Endothelial cell of umbilical vein (primary cell): Measurements from ENCODE around the gene LCMT1. TPM values are rescaled to one million over a fixed set of nuclear protein-coding genes. Genes with fewer than 3 reads are reported as not detected.
"Not testable (repeated sequence)": the region's sequence is repeated elsewhere in the genome, so short reads cannot be mapped to it uniquely, and the experiment has no call there.

ENCODE experiments used
- BruUV-seq: library from RNA; stranded (reverse); fragments of 400-500 nt; replicated peaks from 2 replicates; lab custom pipeline; 2021; lab: Mats Ljungman, UMichigan
- CTCF ChIA-PET: fragments of 300-600, 350-600 bp; sonication (Branson Sonifier 250); formaldehyde crosslinking; loops from one replicate; lab custom pipeline; 2021; ENCODE audit warnings: antibody characterized with exemption, inconsistent platforms; lab: Charles Lee
- POLR2A ChIA-PET: fragments of 300-600, 350-600 bp; sonication (Branson Sonifier 250); formaldehyde crosslinking; loops from one replicate; lab custom pipeline; 2021; ENCODE audit warnings: antibody characterized with exemption, inconsistent platforms; lab: Charles Lee
- DNase-seq: peaks from one replicate; pipeline ENCODE4 v3.0.0-alpha.2; 2011; ENCODE audit warnings: low read depth, low spot score
- FAIRE-seq: peaks from 2 replicates; lab custom pipeline; 2011; peaks lifted over from hg19 to GRCh38; lab: Jason Lieb, UNC
- H2AFZ ChIP-seq: 2 replicates; pipeline ENCODE4 v1.6.0; 2012; ENCODE audit warnings: low read depth, low read length, control low read depth, inconsistent platforms
- H3K27ac ChIP-seq: 2 replicates; pipeline ENCODE4 v1.5.1; 2011; ENCODE audit warnings: low read depth, mild to moderate bottlenecking, control low read depth, low read length, moderate library complexity; ENCODE audit not compliant: insufficient read depth
- H3K27me3 ChIP-seq, 2 experiments: 2 replicates each; pipeline versions ENCODE4 v1.6.0 to v1.6.1; 2011; ENCODE audit warnings: low read length in 2 of 2, mixed read lengths in 1 of 2; ENCODE audit not compliant: control insufficient read depth in 2 of 2, insufficient read depth in 2 of 2
- H3K36me3 ChIP-seq, 2 experiments: 2 replicates in 1 of 2; 3 replicates in 1 of 2; pipeline ENCODE4 v1.5.1; 2011; ENCODE audit warnings: low read length in 2 of 2, mild to moderate bottlenecking in 1 of 2, moderate library complexity in 1 of 2; ENCODE audit not compliant: control insufficient read depth in 2 of 2, insufficient read depth in 2 of 2; ENCODE audit errors: extremely low read depth in 1 of 2
- H3K4me1 ChIP-seq: 3 replicates; pipeline ENCODE4 v1.5.1; 2011; ENCODE audit warnings: mild to moderate bottlenecking, low read length; ENCODE audit not compliant: control insufficient read depth, insufficient read depth; ENCODE audit errors: extremely low read depth
- H3K4me2 ChIP-seq: 2 replicates; pipeline ENCODE4 v1.6.1; 2011; ENCODE audit warnings: low read length, control low read depth, mixed read lengths; ENCODE audit not compliant: insufficient read depth
- H3K4me3 ChIP-seq, 3 experiments: fragments of 200-600 bp in 1 of 3; sonication (generic), shearing (Covaris generic) in 1 of 3; replicated peaks in 1 of 3; 2 replicates each; pipeline ENCODE4 v1.5.1; 2011 to 2016; ENCODE audit warnings: control low read depth in 3 of 3, low read length in 3 of 3, mild to moderate bottlenecking in 2 of 3, inconsistent platforms in 1 of 3, low read depth in 1 of 3, moderate library complexity in 1 of 3; ENCODE audit not compliant: insufficient read depth in 1 of 3
- H3K79me2 ChIP-seq: 2 replicates; pipeline ENCODE4 v1.6.0; 2012; ENCODE audit warnings: low read length, inconsistent platforms; ENCODE audit not compliant: control insufficient read depth, insufficient read depth
- H3K9ac ChIP-seq: replicated peaks from 2 replicates; pipeline ENCODE3; 2011; ENCODE audit warnings: low read length, control low read depth; ENCODE audit not compliant: insufficient read depth; ENCODE audit errors: extremely low read depth
- H3K9me1 ChIP-seq: replicated peaks from 3 replicates; pipeline ENCODE4 v1.6.0; 2011; ENCODE audit warnings: mild to moderate bottlenecking, low read length; ENCODE audit not compliant: control insufficient read depth, insufficient read depth; ENCODE audit errors: extremely low read depth
- H3K9me3 ChIP-seq: replicated peaks from 2 replicates; pipeline ENCODE4 v1.5.1; 2012; ENCODE audit warnings: low read length, inconsistent platforms; ENCODE audit not compliant: control insufficient read depth, insufficient read depth
- H4K20me1 ChIP-seq: replicated peaks from 2 replicates; pipeline ENCODE3; 2011; ENCODE audit warnings: mild to moderate bottlenecking, low read length; ENCODE audit not compliant: control insufficient read depth, insufficient read depth; ENCODE audit errors: extremely low read depth
- MYC ChIP-seq: IDR thresholded peaks from one replicate; pipeline ENCODE4 v1.6.1; 2011; ENCODE audit warnings: mild to moderate bottlenecking, low read depth, low read length
- dilution Hi-C: fragments of 300-500 bp; cut with MboI; formaldehyde crosslinking; loops from one replicate; pipeline ENCODE4 v1.15.0; 2019; ENCODE audit warnings: low sequenced_read_pairs; ENCODE audit not compliant: extremely low pct_ligation_motif_present
- intact Hi-C: fragments of 100-400 bp; cut with micrococcal nuclease; formaldehyde crosslinking; loops from one replicate; pipeline ENCODE4 v1.10.0; 2022
- polyA plus RNA-seq, 4 experiments: library from polyadenylated mRNA; depleted of rRNA in 3 of 4; stranded (reverse) in 3 of 4; unstranded in 1 of 4; fragments of >200 nt; gene quantifications; 2 replicates each; pipeline versions ENCODE4 v1.2.1 to v1.2.3, GENCODE V29; 2011 to 2012; ENCODE audit warnings: missing spikeins in 1 of 4
- total RNA-seq: library from RNA; stranded (reverse); gene quantifications from 2 replicates; pipeline ENCODE4 v1.2.3, GENCODE V29; 2021

LCMT1 gene
- total and polyA plus RNA-seq, 2 donors (not counting 3 experiments of a cell fraction or from before 2014, with no cell fraction given): 23.5 to 36.2 TPM

DNA sequence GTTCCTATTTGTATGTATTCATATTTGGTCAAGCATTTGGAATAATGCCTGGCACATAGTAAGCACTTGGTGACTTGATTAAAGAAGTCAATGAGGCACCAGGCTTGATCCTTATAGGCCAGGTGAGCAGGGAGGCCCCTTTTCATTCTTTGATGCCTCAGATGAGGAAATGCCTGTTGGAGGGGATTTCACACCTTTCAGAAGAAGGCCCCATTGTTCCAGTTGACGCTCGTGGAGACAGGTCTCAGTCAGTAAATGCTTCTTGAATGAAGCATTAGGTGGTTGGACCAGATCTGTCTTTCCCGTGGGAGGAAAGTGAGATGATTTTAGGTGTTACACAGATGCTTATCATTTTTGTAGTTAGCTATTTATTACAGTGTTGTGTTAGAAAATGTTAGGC, 13.0 kb downstream of the LCMT1 start:
- Histone ChIP-seq H2AFZ (no peak overlapping the region), H3K79me2 (peaks cover 2% of the 10 kb centered on the region), H3K9ac (no peak overlapping the region), H3K9me3 (no peaks in the 10 kb centered on the region), H4K20me1 (no peaks in the 10 kb centered on the region), H3K4me3 (no peak overlapping the region), H3K27ac (no peak overlapping the region), H3K9me1 (no peaks in the 10 kb centered on the region), H3K36me3 (peaks cover 2 to 3% of the 10 kb centered on the region in 2 experiments), H3K4me1 (no peaks in the 10 kb centered on the region), H3K4me2 (no peak overlapping the region), H3K27me3 (no peaks in the 10 kb centered on the region)
- POLR2A ChIA-PET: no interaction called here
- intact Hi-C loops (no loop called here), dilution Hi-C loops (no loop called here)
- FAIRE-seq (no peak), DNase-seq (no peak)
- BruUV-seq: no TSS peak
- TF ChIP-seq MYC: no peak
- CTCF ChIA-PET: interaction anchor here (1.4 kb wide), 1 partner anchor 101 kb away, joined by 6 read pairs; no protein-coding TSS in a partner anchor

GRCh38 chr16:25126086-25126666, 14.6 kb downstream of the LCMT1 start:
- H3K27ac ChIP-seq, H2AFZ ChIP-seq, H3K4me3 ChIP-seq, H3K9ac ChIP-seq, H3K4me2 ChIP-seq, H3K79me2 ChIP-seq, H4K20me1 ChIP-seq, H3K4me1 ChIP-seq, H3K27me3 ChIP-seq, dilution Hi-C loops, DNase-seq, H3K9me3 ChIP-seq, FAIRE-seq, H3K9me1 ChIP-seq, POLR2A ChIA-PET, H3K36me3 ChIP-seq, BruUV-seq: not testable (repeated sequence)
- intact Hi-C loops: loop anchor here (1.0 kb wide), 1 partner anchor 71 kb away; no protein-coding TSS in a partner anchor
- CTCF ChIA-PET: interaction anchor here (0.6 to 1.9 kb wide), 17 partner anchors 9 to 1984 kb away, joined by 3 to 53 read pairs (median 4); partner anchors contain the start of gene LCMT1
